Psoas muscle (tissue), 8 donors: Measurements from ENCODE around the gene CRACR2B. TPM values are rescaled to one million over a fixed set of nuclear protein-coding genes. Genes with fewer than 3 reads are reported as not detected.

ENCODE experiments used
- ATAC-seq, 4 donors: fragments of 200-7000 bp; cut with Tn5 transposase; one replicate each; pipeline ENCODE4 v1.9.1; 2020; ENCODE audit warnings: moderate library complexity in 3 of 4, mild to moderate bottlenecking in 2 of 4
- DNase-seq, 2 donors: peaks; one replicate each; pipeline ENCODE4 v3.0.0-alpha.2; 2020
- H3K27ac ChIP-seq: fragments of 200-600 bp; one replicate; pipeline ENCODE4 v1.8.0; 2022
- H3K27me3 ChIP-seq, 3 donors: fragments of 200-600 bp in 1 of 3; one replicate each; pipeline versions ENCODE4 v1.6.1 to v1.8.0; 2013 to 2022; ENCODE audit warnings: low read length in 2 of 3, mild to moderate bottlenecking in 2 of 3, moderate library complexity in 1 of 3; ENCODE audit not compliant: insufficient read depth in 3 of 3
- H3K36me3 ChIP-seq, 2 donors: fragments of 200-600 bp in 1 of 2; one replicate each; pipeline versions ENCODE4 v1.6.1 to v1.8.0; 2013 to 2022; ENCODE audit warnings: low read depth in 1 of 2, mild to moderate bottlenecking in 1 of 2, moderate library complexity in 1 of 2; ENCODE audit not compliant: insufficient read depth in 1 of 2
- H3K4me1 ChIP-seq: fragments of 200-600 bp; one replicate; pipeline ENCODE4 v1.8.0; 2022
- H3K4me3 ChIP-seq: fragments of 200-600 bp; one replicate; pipeline ENCODE4 v1.8.0; 2022; ENCODE audit warnings: mild to moderate bottlenecking
- H3K9me3 ChIP-seq: fragments of 200-600 bp; one replicate; pipeline ENCODE4 v1.8.0; 2022
- WGBS, 3 donors: extraction: QIAGEN DNeasy Blood & Tissue Kit; methylation state at CpG; one replicate each; pipeline versions ENCODE4 v1.1.6 to v1.1.7; 2013; 5-methylcytosine and 5-hydroxymethylcytosine counted together
- intact Hi-C, 2 donors: fragments of 100-400 bp; cut with DNase I; formaldehyde crosslinking; loops; one replicate each; pipeline versions ENCODE4 v1.11.0 to v1.14.2; 2022
- polyA plus RNA-seq, 3 donors: library from polyadenylated mRNA; stranded (reverse); fragments of 200-250 nt; gene quantifications; one replicate each; pipeline ENCODE4 v1.2.3, GENCODE V29; 2013
- total RNA-seq, 4 donors: library from RNA; stranded (reverse); fragmentation: NEBNext Ultra II Directional in 2 of 4; extraction: Animal tissue kit (Norgen Biotek cat#: 25700) in 2 of 4; gene quantifications; one replicate each; pipeline versions ENCODE4 v1.2.1 to v1.2.4, GENCODE V29; 2021 to 2023
- TF ChIP-seq, protein P1 (sequence below): fragments of 200-600 bp; IDR thresholded peaks from one replicate; pipeline ENCODE4 v1.8.0; 2022; ENCODE audit warnings: antibody characterized with exemption
- donor health status: healthy with polysubstance abuse.
- donor health status: DM: no; HTN: no; CAD: no; lungs with moderate emphysema.
- donor health status: Bipolar disorder and iron deficiency.
- donor health status: healthy.
- donor health status: DM: yes; HTN: yes; CAD: no.
- donor health status: DM: no; HTN: no; CAD: no.
- donor health status: DM: no; HTN: no; CAD: no.
- donor health status: DM: yes; HTN: yes; CAD: no.

CRACR2B gene
- total and polyA plus RNA-seq, 7 donors = 1.9 to 8.9 (median 2.8) TPM

DNA sequence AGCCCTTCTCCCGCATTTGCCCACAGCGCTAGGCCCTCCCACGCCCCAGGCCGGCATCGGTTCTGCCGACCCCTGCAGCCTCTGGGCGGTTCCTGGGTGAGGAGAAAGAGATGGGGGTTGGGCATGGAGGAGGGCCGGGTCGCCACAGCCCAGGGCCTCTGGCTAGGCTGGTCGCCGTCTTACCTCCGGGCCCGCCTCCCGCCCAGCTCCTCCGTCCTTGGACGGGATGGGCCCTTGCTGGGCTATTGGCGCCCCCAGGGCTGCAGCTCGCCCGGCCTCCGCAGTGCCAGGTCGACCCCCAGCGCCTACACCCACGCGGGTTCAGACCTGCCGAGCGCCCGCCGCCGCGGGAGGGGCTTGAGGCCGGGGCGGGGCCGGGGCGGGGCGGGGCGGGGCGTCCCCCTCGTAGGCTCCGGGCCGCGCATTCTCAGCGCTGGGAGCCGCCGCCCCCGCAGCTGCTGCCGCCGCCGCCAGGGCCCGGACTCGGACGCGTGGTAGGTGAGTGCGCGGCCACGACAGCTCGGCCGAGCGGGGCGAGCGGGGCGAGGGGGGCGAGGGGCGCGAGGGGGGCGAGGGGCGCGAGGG, 4.9 kb downstream of the CRACR2B start, which contains the start of gene CD151:
Gene CD151, plus strand, starts transcription at position 424 of the 585 bp plus-strand sequence. CDS start 3,118 bp downstream, outside the sequence.
- H3K36me3 ChIP-seq = peaks cover 0 to 19% of the 10 kb centered on the region in 2 donors
- intact Hi-C loops = no loop called here
- peaks cover 52% of the 10 kb centered on the region for H3K4me1 ChIP-seq
- TF ChIP-seq, protein P1, sequence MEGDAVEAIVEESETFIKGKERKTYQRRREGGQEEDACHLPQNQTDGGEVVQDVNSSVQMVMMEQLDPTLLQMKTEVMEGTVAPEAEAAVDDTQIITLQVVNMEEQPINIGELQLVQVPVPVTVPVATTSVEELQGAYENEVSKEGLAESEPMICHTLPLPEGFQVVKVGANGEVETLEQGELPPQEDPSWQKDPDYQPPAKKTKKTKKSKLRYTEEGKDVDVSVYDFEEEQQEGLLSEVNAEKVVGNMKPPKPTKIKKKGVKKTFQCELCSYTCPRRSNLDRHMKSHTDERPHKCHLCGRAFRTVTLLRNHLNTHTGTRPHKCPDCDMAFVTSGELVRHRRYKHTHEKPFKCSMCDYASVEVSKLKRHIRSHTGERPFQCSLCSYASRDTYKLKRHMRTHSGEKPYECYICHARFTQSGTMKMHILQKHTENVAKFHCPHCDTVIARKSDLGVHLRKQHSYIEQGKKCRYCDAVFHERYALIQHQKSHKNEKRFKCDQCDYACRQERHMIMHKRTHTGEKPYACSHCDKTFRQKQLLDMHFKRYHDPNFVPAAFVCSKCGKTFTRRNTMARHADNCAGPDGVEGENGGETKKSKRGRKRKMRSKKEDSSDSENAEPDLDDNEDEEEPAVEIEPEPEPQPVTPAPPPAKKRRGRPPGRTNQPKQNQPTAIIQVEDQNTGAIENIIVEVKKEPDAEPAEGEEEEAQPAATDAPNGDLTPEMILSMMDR = peak; percentile 6
- no peaks in the 10 kb centered on the region for H3K9me3 ChIP-seq
- WGBS, 3 donors = 2 to 19% (median 7%) methylated on average over 9 to 61 of the region's 67 CpGs
- H3K27ac ChIP-seq = peak within 1 kb of the TSS; percentile 92
- H3K4me3 ChIP-seq = peak within 1 kb of the TSS; percentile 92
- ATAC-seq (peak; percentile 31 to 42 (median 31)), DNase-seq (peak in 1 of 2 donors; percentile 72)
- H3K27me3 ChIP-seq = peaks cover 0 to 25% (median 9%) of the 10 kb centered on the region in 3 donors

DNA sequence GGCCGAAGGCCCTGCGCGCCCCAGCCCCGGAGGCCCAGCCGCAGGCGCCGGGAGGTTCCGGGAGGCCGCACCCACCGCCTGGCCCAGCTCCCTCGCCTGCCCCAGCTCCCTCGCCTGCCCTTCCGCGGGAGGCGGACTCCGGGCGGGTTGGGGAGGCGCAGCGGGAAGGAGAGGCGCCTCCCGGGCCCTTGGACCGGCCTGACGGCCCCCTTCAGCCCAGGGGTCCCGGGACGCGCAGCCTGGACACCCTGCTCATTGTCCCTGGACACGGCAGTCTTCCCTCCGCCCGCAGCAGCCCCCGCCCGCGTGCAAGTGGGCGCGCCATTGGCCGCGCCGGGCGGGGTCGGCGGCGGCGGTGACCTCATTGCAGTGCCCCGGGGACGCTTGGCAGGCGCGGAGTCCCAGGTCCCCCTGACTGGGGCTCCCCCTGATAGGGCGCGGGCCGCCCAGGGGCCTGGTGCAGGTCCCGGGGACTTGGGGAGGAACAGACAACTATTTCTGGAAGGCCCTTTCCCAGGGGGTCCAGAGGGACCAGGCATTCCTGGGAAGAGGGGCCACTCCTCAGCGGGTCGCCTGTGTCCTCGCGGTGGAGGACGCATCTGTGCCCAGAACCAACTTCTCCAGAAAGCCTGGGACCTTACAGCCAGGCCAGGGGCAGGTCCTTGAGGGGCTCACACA, 5.5 kb downstream of the CRACR2B start:
- intact Hi-C loops = no loop called here
- peak overlapping the region; percentile 92 for H3K27ac ChIP-seq
- ATAC-seq (peak; percentile 3 to 23 (median 14)), DNase-seq (peak; percentile 68 to 80)
- no peaks in the 10 kb centered on the region for H3K9me3 ChIP-seq
- peaks cover 0 to 26% of the 10 kb centered on the region in 2 donors for H3K36me3 ChIP-seq
- 1 to 5% (median 1%) methylated on average over 17 to 54 of the region's 55 CpGs for WGBS, 3 donors
- peak overlapping the region; percentile 92 for H3K4me3 ChIP-seq
- peaks cover 46% of the 10 kb centered on the region for H3K4me1 ChIP-seq
- peaks cover 0 to 22% (median 6%) of the 10 kb centered on the region in 3 donors for H3K27me3 ChIP-seq
- TF ChIP-seq, protein P1 = no peak

DNA sequence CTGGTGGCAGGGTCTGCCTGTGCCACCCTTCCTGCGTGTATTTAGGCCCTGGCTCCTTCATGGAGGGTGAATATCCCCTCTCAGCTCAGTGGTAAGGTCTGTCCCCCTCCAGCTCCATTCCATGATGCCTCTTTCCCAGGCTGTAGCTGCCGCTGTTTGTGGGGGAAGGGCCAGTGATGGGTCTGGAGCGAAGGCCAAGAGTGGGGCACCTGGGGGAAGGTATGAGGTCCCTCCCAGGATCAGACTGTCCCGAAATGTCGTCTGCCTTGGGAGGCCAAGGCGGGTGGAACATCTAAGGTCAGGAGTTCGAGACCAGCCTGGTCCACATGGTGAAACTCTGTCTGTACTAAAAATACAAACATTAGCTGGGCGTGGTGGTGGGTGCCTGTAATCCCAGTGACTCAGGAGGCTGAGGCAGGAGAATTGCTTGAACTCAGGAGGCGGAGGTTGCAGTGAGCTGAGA, 6.2 kb downstream of the CRACR2B start:
- Histone ChIP-seq H3K4me1 (peaks cover 47% of the 10 kb centered on the region), H3K27me3 (peaks cover 0 to 17% (median 6%) of the 10 kb centered on the region in 3 donors), H3K4me3 (peak overlapping the region; percentile 92), H3K27ac (peak overlapping the region; percentile 92), H3K9me3 (no peaks in the 10 kb centered on the region), H3K36me3 (peaks cover 0 to 32% of the 10 kb centered on the region in 2 donors)
- intact Hi-C loops = no loop called here
- TF ChIP-seq, protein P1 = no peak
- peak in 2 of 4 donors; percentile 38 to 39 for ATAC-seq
- no peak for DNase-seq
- 24 to 53% (median 31%) methylated on average over 8 to 9 of the region's 9 CpGs for WGBS, 3 donors

DNA sequence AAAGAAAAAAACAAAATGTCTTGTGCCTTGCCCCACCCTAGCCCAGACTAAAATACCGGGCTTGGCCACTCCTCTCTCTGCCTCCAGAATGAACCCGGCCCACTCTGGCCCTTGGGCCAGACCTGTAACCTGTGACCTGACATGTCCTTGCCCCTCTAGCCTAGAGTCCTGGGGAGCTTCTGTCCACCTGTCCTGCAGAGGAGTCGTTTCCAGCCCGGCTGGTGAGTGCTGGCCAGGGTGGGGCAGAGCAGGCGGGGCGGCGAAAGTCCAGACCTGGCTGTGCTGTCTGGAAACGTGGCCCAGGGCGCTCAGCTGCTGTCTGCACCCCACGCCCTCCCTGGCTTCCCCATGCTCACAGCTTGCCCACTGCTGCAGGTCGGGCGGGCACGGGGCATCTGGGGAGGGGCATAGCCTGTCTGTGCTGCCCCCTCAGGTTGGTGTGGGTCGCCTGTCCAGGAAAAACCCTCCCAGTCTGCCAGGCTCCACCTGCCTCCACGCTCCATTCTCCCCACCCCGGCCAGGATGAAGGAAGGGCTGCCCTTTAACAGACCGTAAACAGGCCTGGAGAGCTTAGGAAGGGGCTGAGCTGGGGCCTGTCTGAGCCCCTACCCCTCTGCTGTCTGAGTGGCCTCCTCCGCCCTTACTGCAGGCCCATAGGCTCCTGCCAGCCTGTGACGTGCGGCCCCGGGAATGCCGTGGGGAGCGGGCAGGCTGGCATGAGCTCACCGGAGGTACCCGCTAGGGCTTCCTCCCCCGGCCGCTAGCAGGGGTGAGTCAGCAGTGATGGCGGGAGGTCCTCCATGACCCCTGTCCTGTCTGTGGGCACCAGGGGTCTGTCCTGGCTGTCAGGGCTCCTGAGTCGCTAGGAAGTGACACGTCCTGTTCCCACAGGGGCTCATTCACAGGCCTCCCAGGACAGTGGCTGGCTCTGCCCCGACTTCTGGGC, 6.9 kb downstream of the CRACR2B start:
- peak overlapping the region; percentile 92 for H3K4me3 ChIP-seq
- peaks cover 0 to 10% (median 6%) of the 10 kb centered on the region in 3 donors for H3K27me3 ChIP-seq
- intact Hi-C loops = no loop called here
- peak overlapping the region; percentile 92 for H3K27ac ChIP-seq
- peaks cover 3 to 40% of the 10 kb centered on the region in 2 donors for H3K36me3 ChIP-seq
- peaks cover 45% of the 10 kb centered on the region for H3K4me1 ChIP-seq
- ATAC-seq = peak; percentile 75 to 80 (median 78)
- TF ChIP-seq, protein P1 = no peak
- no peaks in the 10 kb centered on the region for H3K9me3 ChIP-seq
- DNase-seq = peak; percentile 87 to 92
- WGBS, 3 donors = 11 to 21% (median 16%) methylated on average over 28 to 31 of the region's 31 CpGs
